ENCODE data around the gene CKS1B.

CKS1B gene

DNA sequence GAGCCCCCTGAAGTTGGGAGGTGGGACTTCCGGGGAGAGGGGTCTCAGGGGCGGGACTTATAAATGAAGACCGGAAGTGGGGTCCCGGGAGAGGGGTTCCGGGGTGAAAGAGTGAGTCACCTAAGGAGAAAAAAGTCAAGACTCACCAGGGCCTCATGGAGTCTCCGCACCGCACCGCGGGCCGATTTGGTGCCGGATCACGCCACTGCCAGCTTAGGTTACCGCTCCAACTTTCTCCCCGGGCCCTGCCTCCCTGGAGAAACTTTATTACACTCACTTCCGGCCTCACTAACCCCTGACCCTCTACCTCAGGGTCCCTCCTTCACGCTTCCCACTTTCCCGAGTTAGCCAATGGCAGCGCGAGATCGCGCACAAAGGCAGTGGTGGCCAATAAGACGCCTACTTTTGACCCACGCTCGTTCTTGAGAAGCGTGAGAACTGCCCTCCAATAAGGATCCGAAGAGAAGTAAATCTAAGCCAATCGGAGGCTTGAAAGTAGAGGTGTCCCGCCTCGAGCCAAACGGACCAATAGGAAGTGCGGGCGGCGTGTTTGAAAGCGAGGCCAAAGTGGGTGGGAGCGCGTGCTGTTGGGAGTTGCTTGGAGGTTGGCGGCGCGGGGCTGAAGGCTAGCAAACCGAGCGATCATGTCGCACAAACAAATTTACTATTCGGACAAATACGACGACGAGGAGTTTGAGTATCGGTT lies at the start of gene CKS1B:
TSS of gene CKS1B (plus strand) at position 580 of the 706 bp plus-strand sequence. CDS start at position 645, 65 bp downstream.
- peak; percentile 100 for DNase-seq

DNA sequence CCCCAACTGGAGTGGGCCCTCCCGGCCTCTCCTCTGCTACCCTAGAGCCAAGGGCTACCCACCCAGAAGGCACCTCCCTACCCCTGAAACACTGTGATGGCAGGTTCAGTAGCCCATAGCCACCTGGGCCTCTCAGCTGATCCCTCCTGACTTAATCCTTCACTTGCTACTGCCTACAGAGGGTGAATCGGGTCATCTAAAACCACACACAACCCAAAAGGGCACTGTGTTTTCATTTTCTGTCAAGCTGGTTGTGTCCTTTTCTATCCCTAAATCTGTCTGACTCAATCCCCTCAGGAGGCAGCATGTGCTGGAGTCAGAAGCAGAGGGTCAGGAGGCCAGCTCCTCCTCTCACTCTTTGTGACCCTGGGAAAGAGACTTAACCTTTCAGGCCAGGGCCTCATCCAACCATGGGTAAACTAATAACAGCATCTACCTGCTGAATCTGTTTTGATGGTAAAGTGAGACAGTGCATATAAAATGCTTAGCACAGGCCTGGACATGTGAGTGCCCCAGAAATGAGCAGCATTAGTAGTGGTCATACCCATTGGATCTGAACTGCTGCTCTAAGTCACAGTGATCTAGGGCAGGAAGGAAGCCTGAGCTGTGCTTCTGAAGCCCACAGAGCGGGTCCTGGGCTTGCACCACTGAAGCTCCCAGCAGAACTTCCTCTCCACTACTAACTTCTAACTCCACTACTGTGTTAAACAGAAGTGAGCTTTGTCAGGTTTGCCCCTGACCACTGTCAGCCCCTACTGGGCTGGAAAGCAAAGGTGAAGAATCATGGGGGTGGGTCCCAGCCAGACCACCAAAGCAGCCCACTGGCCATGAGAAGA lies 48.9 kb upstream of the CKS1B start:
- DNase-seq = no peak

DNA sequence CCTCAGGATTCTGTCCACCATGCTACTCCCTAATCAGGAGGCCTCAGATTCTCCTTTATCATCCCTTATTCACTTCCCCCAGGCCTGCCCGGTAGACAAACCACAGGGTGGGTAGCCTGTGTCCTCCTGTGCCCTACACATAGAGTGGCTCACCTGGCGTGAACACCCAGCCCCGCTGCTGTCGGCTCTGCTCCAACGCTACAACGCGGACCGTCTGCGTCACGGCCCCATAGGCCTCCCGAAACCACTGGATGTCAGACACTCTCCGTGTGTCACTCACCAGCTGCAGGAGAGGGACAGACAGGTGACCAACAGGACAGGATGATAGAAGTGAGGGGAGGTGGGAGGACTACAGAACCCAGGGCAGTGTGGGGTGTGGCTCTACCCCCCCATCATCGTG lies 48.3 kb upstream of the CKS1B start:
- no peak for DNase-seq

DNA sequence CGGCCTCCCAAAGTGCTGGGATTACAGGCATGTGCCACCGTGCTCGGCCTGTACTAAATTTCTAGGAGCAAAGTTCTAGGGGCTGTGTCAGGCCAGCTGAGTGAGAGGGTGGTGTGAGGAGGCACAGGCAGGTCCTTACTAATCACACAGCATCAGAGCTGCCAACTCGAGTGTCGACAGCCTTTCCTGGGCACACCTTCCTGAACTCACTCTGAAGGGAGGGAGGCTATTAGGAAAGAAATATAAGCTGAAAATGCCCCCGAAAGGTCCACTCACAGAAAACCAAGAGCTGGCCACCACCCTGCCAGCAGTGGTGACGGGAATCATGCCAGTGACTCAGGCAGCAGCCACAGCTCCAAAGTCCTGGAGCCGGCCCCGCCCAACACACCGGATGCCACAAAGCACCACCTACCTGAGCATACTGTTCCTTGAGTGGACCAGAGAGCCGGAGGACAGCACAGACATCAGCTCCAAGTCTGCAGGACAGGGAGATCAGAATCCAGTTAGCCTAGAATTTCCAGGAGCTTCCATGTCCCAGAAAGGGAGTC lies 42.5 kb upstream of the CKS1B start:
- no peak for DNase-seq

DNA sequence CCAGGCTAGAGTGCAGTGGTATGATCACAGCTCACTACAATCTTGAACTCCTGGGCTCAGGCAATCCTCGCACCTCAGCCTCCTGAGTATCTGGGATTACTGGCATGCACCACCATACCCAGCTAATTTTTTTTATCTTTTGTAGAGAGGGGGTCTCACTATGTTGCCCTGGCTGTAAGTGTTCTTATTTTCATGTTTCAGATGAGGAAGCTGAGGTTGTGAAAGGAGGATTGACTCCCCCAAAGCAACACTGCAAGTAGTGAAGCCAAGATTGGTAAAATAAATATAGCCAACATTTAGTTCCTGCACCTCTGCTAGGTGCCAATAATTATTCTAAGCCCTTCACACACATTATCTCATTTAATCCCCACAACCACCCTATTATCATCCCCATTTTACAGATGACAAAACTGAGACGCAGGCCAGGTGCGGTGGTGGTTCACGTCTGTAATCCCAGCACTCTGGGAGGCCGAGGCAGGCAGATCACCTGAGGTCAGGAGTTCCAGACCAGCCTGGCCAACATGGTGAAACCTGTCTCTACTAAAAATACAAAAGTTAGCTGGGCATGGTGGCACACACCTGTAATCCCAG lies 40.0 kb upstream of the CKS1B start:
- no peak for DNase-seq

DNA sequence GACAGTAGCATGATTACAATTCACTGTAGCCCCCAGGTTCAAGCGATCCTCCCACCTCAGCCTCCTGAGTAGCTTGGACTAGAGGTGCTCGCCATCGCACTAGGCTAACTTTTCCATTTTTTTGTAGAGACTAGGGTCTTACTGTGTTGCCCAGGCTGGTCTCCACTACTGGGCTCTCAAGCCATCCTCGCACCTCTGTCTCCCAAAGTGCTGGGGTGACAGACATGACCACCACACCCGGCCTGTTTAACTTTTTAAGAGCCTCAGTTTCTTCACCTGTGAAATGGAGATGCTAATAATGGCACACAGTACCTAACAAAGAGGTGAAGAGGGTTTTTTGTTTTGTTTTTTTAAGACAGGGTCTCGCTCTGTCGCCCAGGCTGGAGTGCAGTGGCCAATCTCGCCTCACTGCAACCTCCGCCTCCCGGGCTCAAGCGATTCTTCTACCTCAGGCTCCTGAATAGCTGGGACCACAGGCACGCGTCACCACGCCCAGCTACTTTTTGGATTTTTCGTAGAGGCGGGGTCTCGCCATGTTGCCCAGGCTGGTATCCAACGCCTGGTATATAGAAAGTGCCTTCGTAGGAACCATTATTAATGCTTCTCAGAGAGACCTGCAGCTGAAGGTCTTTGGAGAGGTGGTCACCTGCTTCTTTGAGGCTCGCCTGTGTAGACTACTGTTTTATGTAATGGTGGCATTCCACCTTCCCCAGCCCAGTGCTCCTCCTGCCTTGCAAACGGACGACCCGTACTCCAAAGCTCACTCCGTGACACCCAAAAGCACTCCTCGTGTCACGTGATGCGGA lies 38.5 kb upstream of the CKS1B start:
- no peak for DNase-seq

DNA sequence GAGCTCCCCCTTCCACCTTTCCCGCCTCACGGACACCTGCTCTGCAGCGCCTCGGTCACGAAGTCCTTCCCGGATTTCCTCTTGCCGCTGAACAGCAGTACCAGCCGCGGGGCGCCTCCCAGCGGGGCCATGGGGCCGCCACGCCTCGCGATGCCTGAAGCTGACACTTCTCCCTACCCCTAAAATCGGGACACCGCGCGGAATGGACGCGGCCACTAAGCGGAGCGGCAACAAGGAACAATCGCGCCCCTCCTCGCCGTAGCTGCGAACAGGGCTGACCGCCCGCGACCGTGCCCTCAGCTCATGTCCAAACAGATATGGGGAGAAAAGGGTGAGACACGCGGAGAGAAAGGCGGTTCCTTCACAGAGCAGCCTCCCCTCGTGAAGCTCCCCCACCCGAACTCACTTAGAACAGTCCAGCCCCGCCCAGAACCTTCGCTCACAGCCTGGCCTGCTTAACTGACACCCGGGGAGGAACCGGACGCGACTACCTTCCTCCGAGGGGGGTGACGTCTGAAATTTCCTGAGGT lies 37.9 kb upstream of the CKS1B start, which contains the start of gene PMVK:
TSS of gene PMVK (minus strand) at position 165 of the 530 bp plus-strand sequence. CDS start at position 131, 34 bp downstream.
- DNase-seq = peak; percentile 95

DNA sequence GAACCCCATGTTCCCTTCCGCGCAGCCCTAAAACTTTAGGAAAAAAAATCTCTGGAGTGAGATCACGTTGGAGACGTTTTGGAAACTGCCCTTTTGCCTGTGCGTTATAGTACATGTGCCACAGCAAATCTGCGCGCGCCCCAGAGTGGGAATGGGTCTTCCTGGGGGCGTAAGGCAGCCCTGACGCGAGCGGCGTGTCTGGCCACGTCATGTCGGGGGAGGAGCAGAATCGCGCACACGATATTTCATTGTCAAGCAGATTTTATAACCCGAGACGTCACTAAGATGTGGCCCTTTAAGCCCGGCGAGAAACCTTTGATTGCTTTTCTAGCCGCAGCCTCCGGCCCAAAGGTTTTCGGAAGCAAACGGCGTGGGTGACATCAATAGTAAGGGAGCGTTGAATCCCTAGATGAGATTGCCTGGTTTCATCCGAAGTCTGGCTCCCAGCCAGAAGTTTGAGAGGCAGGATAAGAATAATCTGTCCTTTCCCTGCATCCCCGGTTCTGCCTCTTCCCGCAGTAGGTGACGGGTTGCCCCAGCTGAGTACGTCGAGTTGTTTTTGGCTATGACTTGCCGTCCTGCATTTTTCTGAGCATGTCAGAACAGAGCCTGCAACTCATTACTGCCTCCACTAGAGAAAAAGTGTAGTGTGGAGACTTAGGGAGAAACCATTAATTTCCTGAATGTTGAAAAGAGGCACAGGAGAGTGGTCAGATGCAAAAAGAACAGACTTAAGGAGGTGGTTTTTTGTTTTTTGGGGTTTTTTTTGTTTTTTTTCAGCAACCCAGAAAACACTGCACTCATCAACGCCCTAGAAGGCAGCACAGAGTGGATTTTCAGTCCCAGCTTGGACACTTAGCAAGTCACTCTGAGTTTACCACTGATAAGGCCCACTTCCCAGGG lies 37.1 kb upstream of the CKS1B start:
- peak; percentile 89 for DNase-seq

DNA sequence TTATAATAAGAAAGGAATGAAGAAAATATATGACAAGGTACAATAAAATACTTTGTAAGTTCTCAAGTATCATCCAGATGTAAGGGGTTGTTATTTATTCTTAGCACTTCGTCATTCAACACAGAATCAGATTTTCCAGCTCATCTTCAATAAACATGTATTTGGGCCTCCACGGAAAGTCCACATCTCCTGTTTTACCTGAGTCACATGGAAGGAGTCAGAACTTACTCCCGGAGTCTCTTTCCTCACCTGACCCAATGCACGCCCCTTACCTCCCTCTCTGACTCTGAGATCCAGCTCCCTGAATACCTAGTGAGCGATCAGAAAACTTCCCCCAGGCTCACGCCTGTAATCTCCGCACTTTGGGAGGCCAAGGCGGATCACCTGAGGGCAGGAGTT lies 36.5 kb upstream of the CKS1B start:
- DNase-seq = no peak

DNA sequence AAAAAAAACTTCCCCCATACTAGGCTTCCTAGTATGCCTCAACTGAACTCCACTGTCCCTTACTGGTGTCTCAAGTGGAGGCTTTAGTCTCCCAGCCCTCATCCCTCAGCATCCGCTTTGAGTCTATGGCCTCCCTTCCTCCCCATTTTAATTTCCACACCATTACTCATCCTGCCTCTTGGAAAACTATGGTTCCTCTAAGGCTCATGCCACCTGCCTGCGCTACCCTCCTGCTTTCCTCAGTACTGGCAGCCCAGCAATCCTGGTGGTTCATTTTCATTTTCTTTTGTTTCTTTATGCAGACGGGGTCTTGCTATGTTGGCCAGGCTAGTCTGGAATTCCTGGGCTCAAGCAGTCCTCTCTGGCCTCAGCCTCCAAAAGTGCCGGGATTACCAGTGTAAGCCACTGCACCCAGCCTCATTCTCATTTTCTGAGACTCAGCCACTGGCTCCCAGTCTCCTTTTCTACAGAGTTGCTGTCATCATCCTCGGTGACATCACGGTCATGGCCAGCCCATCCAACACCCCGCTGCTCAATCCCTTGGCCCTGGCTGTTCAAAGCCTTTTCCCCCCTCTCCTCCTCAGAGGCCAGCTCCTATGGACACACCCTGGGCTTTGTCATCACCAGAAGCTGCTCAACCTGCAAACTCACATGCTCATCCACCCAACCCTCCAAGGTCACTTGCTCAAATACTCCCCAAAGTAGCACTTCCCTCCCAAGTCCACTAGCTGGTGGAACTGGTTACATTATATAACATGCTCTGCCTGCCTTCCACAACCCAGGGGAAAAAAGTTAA lies 35.7 kb upstream of the CKS1B start:
- DNase-seq = no peak

DNA sequence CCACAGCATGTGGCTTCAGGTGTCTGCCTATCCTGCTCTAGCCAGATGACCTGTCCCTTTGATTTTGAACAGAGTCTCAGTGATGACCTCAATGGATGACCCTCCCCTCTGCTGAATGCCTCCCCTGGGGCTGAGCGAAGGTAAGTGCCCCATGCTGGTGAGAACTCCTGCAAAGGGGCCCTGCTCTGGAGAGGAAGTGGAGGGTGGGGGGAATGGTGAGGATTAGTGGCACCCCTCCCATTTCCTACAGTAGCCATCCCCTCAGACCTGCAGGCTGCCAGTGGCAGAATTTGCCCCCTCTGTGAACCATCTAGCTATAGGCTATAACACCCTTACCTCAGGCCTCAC lies 34.3 kb upstream of the CKS1B start:
- DNase-seq = no peak

DNA sequence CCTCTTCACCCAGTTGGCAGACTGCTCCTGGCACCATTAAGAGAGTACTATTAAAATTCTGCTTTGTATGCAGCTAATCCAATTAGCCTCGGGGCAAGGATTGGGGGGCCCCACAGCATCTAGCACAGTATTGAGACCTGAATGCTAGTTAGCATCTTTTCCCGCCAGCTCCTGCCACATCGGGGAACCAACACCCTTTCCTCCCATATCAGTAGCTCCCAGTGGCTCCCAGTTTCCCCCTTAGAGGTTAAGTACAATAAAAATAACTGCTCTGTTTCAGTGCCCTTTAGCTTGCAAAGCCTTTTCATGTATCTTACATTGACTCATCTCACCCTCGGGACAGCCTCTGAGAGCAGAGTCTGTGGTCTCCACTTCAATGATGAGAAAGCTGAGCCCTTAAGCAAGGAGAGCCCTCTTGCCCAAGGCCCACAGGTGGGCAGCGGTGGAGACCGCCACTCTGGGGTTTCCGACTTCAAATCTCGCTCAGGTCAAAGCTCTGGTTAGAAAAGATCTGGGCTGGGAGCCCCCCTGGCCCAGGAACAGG lies 33.8 kb upstream of the CKS1B start:
- DNase-seq = no peak

DNA sequence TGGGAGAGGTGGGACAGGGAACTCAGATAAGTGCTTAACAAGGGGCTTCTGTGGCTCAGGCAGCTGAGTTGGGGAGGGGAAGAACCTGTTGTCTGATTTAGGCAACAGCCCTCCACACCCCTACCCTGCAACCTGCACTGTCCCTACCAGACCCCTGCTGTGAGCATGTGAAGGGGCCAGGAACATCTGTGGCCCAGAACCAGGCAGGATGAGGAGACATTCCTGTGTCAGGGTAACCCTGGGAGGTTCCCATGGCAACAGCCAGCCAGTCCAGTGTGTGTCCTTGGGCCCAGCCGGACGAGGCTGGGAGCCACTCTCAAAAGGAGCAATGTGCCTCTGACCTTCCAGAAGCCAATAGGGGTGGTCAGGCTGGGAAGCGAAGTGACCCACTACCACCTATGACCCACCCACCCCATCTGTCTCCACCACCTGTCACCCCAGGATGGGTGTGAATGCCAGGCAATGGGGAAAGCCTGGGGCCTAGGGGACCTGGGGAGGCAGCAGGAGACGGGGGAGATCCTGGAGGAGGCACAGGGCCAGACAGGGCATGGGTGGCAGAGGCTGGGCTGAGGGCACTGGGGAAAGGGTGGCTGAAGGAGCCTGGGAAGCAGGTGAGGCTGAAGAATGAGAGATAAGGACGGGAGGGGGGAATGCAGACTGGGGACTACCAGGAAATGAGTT lies 33.0 kb upstream of the CKS1B start:
- DNase-seq = no peak

DNA sequence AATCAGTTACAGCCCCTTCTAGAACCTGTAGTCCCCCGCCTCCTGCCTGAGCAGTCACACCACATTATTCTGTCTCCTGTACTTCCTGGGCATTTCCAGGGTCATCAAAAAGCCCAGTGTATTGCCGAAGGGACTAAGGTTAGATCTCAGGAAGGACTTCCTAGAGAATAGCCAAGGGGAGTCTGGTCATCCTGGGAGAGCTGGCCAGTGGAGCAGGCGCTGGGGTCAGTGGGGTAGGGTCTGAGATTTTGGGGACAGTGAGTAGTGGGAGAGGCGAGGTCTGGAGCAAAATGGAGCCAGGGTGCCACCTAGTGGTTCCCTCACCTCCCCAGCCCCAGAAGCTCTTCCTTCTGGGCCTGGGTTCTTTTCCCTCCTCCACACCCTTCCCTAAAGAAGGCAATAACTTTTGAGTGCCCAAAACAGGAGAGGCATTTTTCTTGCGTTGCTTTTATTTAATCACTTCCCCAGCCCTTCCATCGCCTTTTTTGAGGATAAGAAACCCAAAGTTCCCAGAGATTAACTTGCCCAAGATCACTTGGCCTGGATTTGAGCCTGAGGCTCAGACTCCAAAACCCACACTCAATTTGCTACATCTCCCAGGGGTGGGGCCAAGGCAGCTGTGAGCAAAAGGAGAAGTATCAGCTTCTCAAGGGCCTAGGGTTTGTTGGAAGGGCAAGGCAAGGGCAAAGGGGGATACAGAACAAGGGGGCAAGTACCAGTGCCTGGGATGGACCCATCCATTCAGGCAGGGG lies 30.7 kb upstream of the CKS1B start:
- DNase-seq = peak; percentile 48

DNA sequence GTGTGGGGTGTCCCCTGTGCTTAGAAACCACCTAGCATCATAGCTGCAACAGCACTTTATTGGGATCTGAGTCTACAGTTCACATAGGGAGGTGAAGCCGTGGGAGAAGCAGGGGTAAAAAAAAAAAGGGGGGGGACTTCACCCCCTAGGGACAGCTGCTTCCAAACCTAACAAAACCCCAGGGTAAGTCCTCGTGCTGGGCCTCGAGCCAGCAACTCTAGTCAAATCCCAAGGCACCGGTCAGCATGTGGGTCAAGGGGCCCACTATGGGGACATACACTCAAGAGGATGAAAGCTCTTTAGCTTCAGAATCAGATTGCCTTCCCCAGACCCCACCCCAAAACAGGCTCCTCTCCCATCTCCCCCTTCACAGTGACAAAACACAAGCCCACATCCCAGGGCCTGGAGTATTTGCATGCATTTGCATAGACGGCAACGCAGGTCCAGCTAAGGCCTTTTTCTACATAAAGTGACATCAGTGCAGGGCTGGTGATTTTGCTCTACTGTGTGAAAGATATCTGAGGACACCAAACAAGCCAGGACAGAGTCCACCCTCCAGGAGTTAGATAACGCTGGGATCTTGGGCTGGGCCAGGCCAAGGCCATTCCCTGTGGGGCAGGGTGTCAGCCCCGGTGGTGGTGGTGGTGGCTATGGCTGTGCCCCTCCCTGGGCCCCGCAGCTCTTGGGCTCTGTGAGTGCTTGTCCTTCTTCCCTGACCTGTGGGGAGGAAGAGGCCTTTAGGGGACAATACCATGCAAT lies 29.9 kb upstream of the CKS1B start:
- no peak for DNase-seq

DNA sequence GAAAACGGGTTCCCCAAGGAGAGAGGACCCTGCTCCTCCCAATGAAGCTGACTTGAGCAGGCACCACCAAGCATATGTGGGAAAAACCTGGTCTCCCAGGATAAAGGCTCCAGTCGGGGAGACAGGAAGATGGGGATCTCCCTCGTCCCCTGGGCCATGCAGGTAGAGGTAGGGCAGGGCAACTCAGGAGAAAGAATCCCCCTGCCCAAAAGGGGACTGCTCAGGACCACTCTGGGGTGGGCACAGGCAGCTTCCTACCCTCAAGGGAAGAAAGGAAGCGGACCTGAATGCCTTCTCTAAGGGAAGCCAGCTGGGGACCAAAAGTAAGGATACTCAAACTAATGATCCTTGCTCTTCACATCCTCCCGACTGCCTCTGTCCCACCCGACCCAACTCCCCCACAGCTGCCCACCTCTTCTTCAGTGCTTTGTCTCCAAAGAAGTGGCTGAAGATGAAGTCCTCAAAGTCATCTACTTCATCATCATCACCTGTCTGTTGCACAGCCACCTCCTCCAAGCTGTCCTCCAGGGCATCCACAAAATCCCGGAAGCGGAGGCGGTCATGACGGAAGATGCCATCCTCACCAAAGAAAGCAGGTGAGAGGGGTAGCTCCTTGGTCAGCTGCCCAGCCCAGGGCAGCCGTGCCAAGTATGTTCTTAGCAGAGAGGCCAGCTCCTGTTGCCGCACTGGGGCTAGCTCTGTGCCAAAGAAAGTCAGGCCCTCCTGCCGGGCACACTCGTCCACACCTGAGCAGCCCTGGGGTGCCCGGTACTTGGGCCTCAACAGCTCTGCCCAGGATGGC lies 29.1 kb upstream of the CKS1B start:
- no peak for DNase-seq
